Measurements from ENCODE around the gene UNCX. TPM values are rescaled to one million over a fixed set of nuclear protein-coding genes. Genes with fewer than 3 reads are reported as not detected.
"Not testable (repeated sequence)": the region's sequence is repeated elsewhere in the genome, so short reads cannot be mapped to it uniquely, and the experiment has no call there.

Gene UNCX
- total and polyA plus RNA-seq, 3 donors from 2014 or later = 0.24 TPM; not detected in 2

- H3K4me1 ChIP-seq = no peaks in the 10 kb centered on the region
- intact Hi-C loops (cut with DNase I; ENCODE audit: low total_unique reads) = no loop called here
- TF ChIP-seq POLR2A (IDR thresholded peaks at IDR 0.05) = no peak
- TF ChIP-seq CTCF (IDR thresholded peaks at IDR 0.05) = no peak
- H3K36me3 ChIP-seq (ENCODE audit: low read depth, missing control alignments) = no peaks in the 10 kb centered on the region
- no peaks in the 10 kb centered on the region for H3K27me3 ChIP-seq
- no peaks in the 10 kb centered on the region for H3K9me3 ChIP-seq
- WGBS, 2 donors = 97% methylated on average over 10 of the region's 10 CpGs
- no peak for DNase-seq
- no peak overlapping the region for H3K27ac ChIP-seq
- no peak overlapping the region for H3K4me3 ChIP-seq
These were observed 44.0 kb downstream of the UNCX start for GRCh38 chr7:1276626-1277175.

- 88 to 95% methylated on average over 10 of the region's 10 CpGs for WGBS, 2 donors
- H3K27me3 ChIP-seq = no peaks in the 10 kb centered on the region
- H3K4me1 ChIP-seq = no peaks in the 10 kb centered on the region
- no peak overlapping the region for H3K27ac ChIP-seq
- no peak for DNase-seq
- H3K36me3 ChIP-seq (ENCODE audit: low read depth, missing control alignments) = no peaks in the 10 kb centered on the region
- TF ChIP-seq CTCF (IDR thresholded peaks at IDR 0.05) = no peak
- H3K4me3 ChIP-seq = no peak overlapping the region
- no peaks in the 10 kb centered on the region for H3K9me3 ChIP-seq
- intact Hi-C loops (cut with DNase I; ENCODE audit: low total_unique reads) = no loop called here
These were observed 45.9 kb downstream of the UNCX start for GRCh38 chr7:1278543-1278942.

GRCh38 chr7:1279041-1279440, 46.4 kb downstream of the UNCX start:
- Histone ChIP-seq H3K27me3 (no peaks in the 10 kb centered on the region), H3K9me3 (no peaks in the 10 kb centered on the region), H3K27ac (no peak overlapping the region), H3K4me1 (no peaks in the 10 kb centered on the region), H3K36me3 (ENCODE audit: low read depth, missing control alignments) (no peaks in the 10 kb centered on the region), H3K4me3 (no peak overlapping the region)
- 85 to 86% methylated on average over 16 of the region's 16 CpGs for WGBS, 2 donors
- TF ChIP-seq CTCF (IDR thresholded peaks at IDR 0.05) = no peak
- TF ChIP-seq POLR2A (IDR thresholded peaks at IDR 0.05) = no peak
- intact Hi-C loops (cut with DNase I; ENCODE audit: low total_unique reads) = no loop called here
- no peak for DNase-seq

GRCh38 chr7:1279895-1280294, 47.2 kb downstream of the UNCX start:
- H3K27ac ChIP-seq; H3K27me3 ChIP-seq; H3K4me1 ChIP-seq; H3K4me3 ChIP-seq; intact Hi-C loops (cut with DNase I; ENCODE audit: low total_unique reads); DNase-seq; H3K9me3 ChIP-seq; H3K36me3 ChIP-seq (ENCODE audit: low read depth, missing control alignments): not testable (repeated sequence)
- WGBS, 2 donors = 63 to 72% methylated on average over 4 of the region's 4 CpGs

- Histone ChIP-seq H3K27ac (no peak overlapping the region), H3K36me3 (ENCODE audit: low read depth, missing control alignments) (no peaks in the 10 kb centered on the region), H3K4me1 (no peaks in the 10 kb centered on the region), H3K27me3 (no peaks in the 10 kb centered on the region), H3K9me3 (no peaks in the 10 kb centered on the region), H3K4me3 (no peak overlapping the region)
- intact Hi-C loops (cut with DNase I; ENCODE audit: low total_unique reads) = no loop called here
- WGBS, 2 donors = 65 to 69% methylated on average over 13 of the region's 13 CpGs
- DNase-seq = no peak
- no peak for TF ChIP-seq POLR2A (IDR thresholded peaks at IDR 0.05)
- TF ChIP-seq CTCF (IDR thresholded peaks at IDR 0.05) = no peak
These were observed 48.4 kb downstream of the UNCX start for GRCh38 chr7:1281068-1281467.

All from testis (tissue), 3 donors.